HG02840 (cell line): Measurements from ENCODE around the gene KIZ.

Source experiments
- ATAC-seq: cut with Tn5 transposase; IDR thresholded peaks from one replicate; pipeline ENCODE4 v1.9.1; 2021; ENCODE audit warnings: mild to moderate bottlenecking, moderate library complexity, moderate number of reproducible peaks; ENCODE audit not compliant: unreplicated experiment, low FRiP score

The KIZ gene

GRCh38 chr20:21251278-21251677, 125.4 kb downstream of the KIZ start:
- no peak for ATAC-seq

- no peak for ATAC-seq
Measured at GRCh38 chr20:21257192-21257591, 131.3 kb downstream of the KIZ start.

GRCh38 chr20:21258411-21258810, 132.5 kb downstream of the KIZ start:
- ATAC-seq = no peak

GRCh38 chr20:21259346-21259745, 133.5 kb downstream of the KIZ start:
- no peak for ATAC-seq

- ATAC-seq = no peak
Measured at GRCh38 chr20:21262812-21263211, 136.9 kb downstream of the KIZ start.

GRCh38 chr20:21265261-21266190, 139.6 kb downstream of the KIZ start:
- ATAC-seq = no peak

- no peak for ATAC-seq
Measured at GRCh38 chr20:21266191-21266536, 140.3 kb downstream of the KIZ start.

GRCh38 chr20:21269772-21270171, 143.9 kb downstream of the KIZ start:
- no peak for ATAC-seq

- no peak for ATAC-seq
Measured at GRCh38 chr20:21270806-21271205, 144.9 kb downstream of the KIZ start.

- ATAC-seq = no peak
Measured at GRCh38 chr20:21272279-21272678, 146.4 kb downstream of the KIZ start.

- ATAC-seq = no peak
Measured at GRCh38 chr20:21272679-21273078, 146.8 kb downstream of the KIZ start.

GRCh38 chr20:21273755-21274386, 148.0 kb downstream of the KIZ start:
- ATAC-seq = no peak

- ATAC-seq = no peak
Measured at GRCh38 chr20:21278829-21279228, 152.9 kb downstream of the KIZ start.

- ATAC-seq = no peak
Measured at GRCh38 chr20:21279706-21280521, 154.0 kb downstream of the KIZ start.

- ATAC-seq = no peak
Measured at GRCh38 chr20:21280522-21281016, 154.7 kb downstream of the KIZ start.

- no peak for ATAC-seq
Measured at GRCh38 chr20:21286775-21287174, 160.9 kb downstream of the KIZ start.

GRCh38 chr20:21288587-21289370, 162.9 kb downstream of the KIZ start:
- ATAC-seq = no peak

- ATAC-seq = no peak
Measured at GRCh38 chr20:21289651-21290050, 163.8 kb downstream of the KIZ start.

GRCh38 chr20:21291026-21291425, 165.1 kb downstream of the KIZ start:
- no peak for ATAC-seq

- ATAC-seq = no peak
Measured at GRCh38 chr20:21294755-21295154, 168.9 kb downstream of the KIZ start.
